Activated CD4-positive, alpha-beta memory T cell treated with anti-CD3 and anti-CD28 coated beads, Interleukin-2, amount 10 ng/mL, durations not matched to agents 7 days and 5 days (primary cell): ENCODE results near the gene SYNE1. TPM values are rescaled to one million over a fixed set of nuclear protein-coding genes. Genes with fewer than 3 reads are reported as not detected.
"Not testable (repeated sequence)": the region's sequence is repeated elsewhere in the genome, so short reads cannot be mapped to it uniquely, and the experiment has no call there.

Experiments used
- CTCF ChIA-PET: fragments of 350-600 bp; sonication (Branson Sonifier 250); formaldehyde crosslinking; loops from one replicate; lab custom pipeline; 2021; ENCODE audit warnings: antibody characterized with exemption, inconsistent platforms; lab: Charles Lee
- POLR2A ChIA-PET: fragments of 350-600 bp; sonication (Branson Sonifier 250); formaldehyde crosslinking; loops from one replicate; lab custom pipeline; 2021; ENCODE audit warnings: antibody characterized with exemption; lab: Charles Lee
- DNase-seq: peaks from one replicate; pipeline ENCODE4 v3.0.0-alpha.2; 2020
- H3K27ac Mint-ChIP-seq: one replicate; pipeline ENCODE4 v1.8.0; 2021; ENCODE audit warnings: mild to moderate bottlenecking, mixed read lengths
- H3K27me3 Mint-ChIP-seq: one replicate; pipeline ENCODE4 v1.8.0; 2021; ENCODE audit warnings: mixed read lengths
- H3K36me3 Mint-ChIP-seq: one replicate; pipeline ENCODE4 v1.8.0; 2021; ENCODE audit warnings: low read depth, mixed read lengths
- H3K4me1 Mint-ChIP-seq: one replicate; pipeline ENCODE4 v1.8.0; 2021; ENCODE audit warnings: mixed read lengths
- H3K4me3 Mint-ChIP-seq: one replicate; pipeline ENCODE4 v1.8.0; 2021; ENCODE audit warnings: mild to moderate bottlenecking, mixed read lengths
- H3K9me3 Mint-ChIP-seq: one replicate; pipeline ENCODE4 v1.8.0; 2021; ENCODE audit warnings: mixed read lengths
- total RNA-seq, 2 experiments: library from RNA; stranded (reverse); gene quantifications; one replicate each; pipeline ENCODE4 v1.2.3, GENCODE V29; 2021

SYNE1 gene
- total RNA-seq, 2 experiments from 2014 or later: 85.5 to 86.8 TPM

DNA sequence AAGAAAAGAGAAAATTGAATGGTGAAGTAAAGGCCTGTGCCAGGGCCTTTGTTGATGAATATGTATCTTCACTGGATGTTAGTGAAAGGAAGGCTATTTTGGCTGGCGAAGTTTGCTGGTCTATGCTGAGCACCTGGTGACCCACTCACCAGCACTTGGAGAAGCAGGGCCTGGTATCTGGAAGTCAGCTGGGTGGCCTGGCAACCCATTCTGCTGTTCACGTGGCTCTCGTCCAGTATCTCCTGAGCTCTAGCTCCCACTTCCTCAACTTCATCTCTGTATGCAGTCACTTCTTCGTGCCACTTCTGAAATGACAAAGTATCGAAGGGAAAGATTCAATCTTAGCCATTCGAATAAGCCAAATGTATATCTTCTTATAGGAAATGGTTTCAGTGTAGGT is 283.7 kb downstream of the SYNE1 start:
- POLR2A ChIA-PET: no interaction called here
- Mint-ChIP-seq H3K36me3 (no peaks in the 10 kb centered on the region), H3K27me3 (no peaks in the 10 kb centered on the region), H3K9me3 (no peaks in the 10 kb centered on the region), H3K27ac (no peak overlapping the region), H3K4me1 (no peaks in the 10 kb centered on the region), H3K4me3 (no peak overlapping the region)
- no peak for DNase-seq
- CTCF ChIA-PET: interaction anchor here (0.8 kb wide), 1 partner anchor 15 kb away, joined by 3 read pairs; no protein-coding TSS in a partner anchor

DNA sequence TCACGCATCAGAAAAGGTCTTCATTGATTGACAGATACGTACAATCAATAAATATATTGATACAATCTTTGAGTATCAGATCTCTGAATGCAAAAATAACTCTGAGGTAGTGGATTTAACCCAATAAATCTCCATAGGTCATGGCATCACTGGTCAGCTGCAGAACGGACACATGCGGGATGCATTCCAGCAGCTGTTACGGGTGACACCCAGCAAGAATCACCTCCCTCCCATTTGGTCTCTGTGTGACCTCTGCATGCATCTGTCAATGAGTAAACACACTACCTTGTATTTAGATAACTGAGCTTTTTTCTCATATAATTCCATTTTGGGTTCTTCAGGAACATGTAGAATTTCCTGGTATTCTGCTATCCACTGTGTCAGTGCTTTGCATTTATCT is 285.4 kb downstream of the SYNE1 start:
- ChIA-PET POLR2A (no interaction called here), CTCF (interaction anchor here (1.5 kb wide), 1 partner anchor 13 kb away, joined by 8 read pairs; no protein-coding TSS in a partner anchor)
- H3K27ac Mint-ChIP-seq: no peak overlapping the region
- no peaks in the 10 kb centered on the region for H3K36me3 Mint-ChIP-seq
- no peak for DNase-seq
- no peaks in the 10 kb centered on the region for H3K9me3 Mint-ChIP-seq
- H3K27me3 Mint-ChIP-seq: no peaks in the 10 kb centered on the region
- no peak overlapping the region for H3K4me3 Mint-ChIP-seq
- no peaks in the 10 kb centered on the region for H3K4me1 Mint-ChIP-seq

DNA sequence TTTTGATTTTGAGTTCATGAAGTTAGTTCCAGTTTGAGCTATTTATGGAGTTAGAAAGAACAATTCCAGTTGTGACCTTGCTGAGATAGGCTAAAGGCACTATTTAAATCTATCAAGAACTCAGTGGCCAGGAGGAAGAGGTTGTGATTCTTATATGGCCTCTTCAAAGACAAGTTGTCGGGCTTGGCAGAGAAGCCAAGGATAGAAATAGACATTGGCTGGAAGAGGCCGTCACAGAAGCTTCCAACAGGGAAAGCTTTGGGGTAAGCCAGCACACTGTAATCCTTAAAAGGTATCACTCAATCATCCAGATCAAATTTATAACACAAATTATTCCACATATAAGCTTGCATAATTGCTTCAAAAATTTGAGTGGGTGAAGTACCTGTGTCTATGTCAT is 286.1 kb downstream of the SYNE1 start:
- Mint-ChIP-seq H3K4me1 (no peaks in the 10 kb centered on the region), H3K27ac (no peak overlapping the region), H3K27me3 (no peaks in the 10 kb centered on the region), H3K36me3 (no peaks in the 10 kb centered on the region), H3K4me3 (no peak overlapping the region), H3K9me3 (no peaks in the 10 kb centered on the region)
- POLR2A ChIA-PET: no interaction called here
- no peak for DNase-seq
- CTCF ChIA-PET: interaction anchor here (1.5 kb wide), 1 partner anchor 12 kb away, joined by 8 read pairs; no protein-coding TSS in a partner anchor

DNA sequence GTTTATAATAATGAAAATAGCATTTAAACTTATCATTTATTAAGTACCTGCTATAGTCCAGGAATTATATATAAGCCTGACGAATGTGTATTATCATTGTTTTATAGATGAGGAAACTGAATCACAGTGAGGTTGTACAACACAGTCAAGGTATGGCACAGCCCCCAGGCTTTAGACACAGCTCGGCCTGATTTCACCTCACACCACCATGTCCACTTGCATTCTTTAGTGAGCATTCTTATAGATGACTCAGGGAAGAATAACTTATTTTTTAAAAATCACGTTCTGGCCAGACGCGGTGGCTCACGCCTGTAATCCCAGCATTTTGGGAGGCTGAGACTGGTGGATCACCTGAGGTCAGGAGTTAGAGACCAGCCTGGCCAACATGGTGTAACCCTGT is 289.0 kb downstream of the SYNE1 start:
- H3K9me3 Mint-ChIP-seq: no peaks in the 10 kb centered on the region
- H3K36me3 Mint-ChIP-seq: no peaks in the 10 kb centered on the region
- no peaks in the 10 kb centered on the region for H3K27me3 Mint-ChIP-seq
- DNase-seq: no peak
- H3K27ac Mint-ChIP-seq: no peak overlapping the region
- no peaks in the 10 kb centered on the region for H3K4me1 Mint-ChIP-seq
- ChIA-PET POLR2A (no interaction called here), CTCF (no interaction called here)
- no peak overlapping the region for H3K4me3 Mint-ChIP-seq

DNA sequence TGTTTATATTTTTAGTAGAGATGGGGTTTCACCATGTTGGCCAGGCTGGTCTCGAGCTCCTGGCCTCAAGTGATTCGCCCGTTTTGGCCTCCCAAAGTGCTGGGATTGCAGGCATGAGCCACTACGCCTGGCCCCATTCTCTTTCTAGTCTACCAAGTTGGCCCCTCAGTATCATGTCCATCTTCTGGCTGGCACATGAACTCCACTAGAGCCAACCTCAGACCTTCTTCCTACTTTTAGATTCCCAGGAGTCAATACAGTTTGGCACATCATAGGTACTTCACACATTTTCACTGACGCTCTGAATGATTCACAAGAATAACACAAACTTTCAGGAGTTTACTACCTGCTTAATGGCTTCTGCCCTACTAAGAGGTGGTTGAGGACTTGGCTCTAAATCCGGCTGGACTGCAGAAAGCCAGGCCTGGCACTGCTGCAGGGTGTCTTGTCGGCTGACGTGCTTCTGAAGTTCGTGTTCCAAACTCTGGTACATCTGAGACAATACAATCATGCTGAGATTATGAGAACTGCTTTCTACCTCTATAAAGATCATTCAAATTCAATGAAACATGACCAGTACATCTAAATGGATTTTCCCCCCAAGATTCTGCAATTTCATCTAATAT is 293.3 kb downstream of the SYNE1 start:
- Mint-ChIP-seq H3K4me1 (peaks cover 10% of the 10 kb centered on the region), H3K27me3 (no peaks in the 10 kb centered on the region), H3K4me3 (no peak overlapping the region), H3K27ac (no peak overlapping the region), H3K36me3 (no peaks in the 10 kb centered on the region), H3K9me3 (no peaks in the 10 kb centered on the region)
- DNase-seq: no peak
- ChIA-PET CTCF (no interaction called here), POLR2A (no interaction called here)

DNA sequence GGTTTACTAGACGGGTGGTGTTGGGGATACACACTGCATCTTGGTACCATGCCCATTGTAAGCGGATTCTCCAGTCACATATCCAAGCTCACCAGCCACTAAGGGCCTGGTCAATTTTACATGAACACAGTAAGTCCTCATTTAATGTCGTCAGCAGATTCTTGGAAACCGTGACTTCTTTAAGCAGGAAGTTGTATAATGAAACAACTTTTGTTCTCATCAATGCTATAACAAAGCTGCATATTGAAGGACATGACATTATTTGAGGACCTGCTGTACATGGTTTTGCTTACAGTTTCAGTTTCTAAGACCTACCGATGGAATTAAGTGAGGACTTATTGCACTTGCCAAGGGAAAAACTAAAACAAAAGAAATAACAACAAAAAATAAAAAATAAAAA is 295.6 kb downstream of the SYNE1 start:
- no peak overlapping the region for H3K27ac Mint-ChIP-seq
- no peaks in the 10 kb centered on the region for H3K9me3 Mint-ChIP-seq
- no peaks in the 10 kb centered on the region for H3K36me3 Mint-ChIP-seq
- DNase-seq: no peak
- ChIA-PET POLR2A (no interaction called here), CTCF (no interaction called here)
- H3K4me1 Mint-ChIP-seq: peaks cover 10% of the 10 kb centered on the region
- peaks cover 2% of the 10 kb centered on the region for H3K27me3 Mint-ChIP-seq
- H3K4me3 Mint-ChIP-seq: no peak overlapping the region

DNA sequence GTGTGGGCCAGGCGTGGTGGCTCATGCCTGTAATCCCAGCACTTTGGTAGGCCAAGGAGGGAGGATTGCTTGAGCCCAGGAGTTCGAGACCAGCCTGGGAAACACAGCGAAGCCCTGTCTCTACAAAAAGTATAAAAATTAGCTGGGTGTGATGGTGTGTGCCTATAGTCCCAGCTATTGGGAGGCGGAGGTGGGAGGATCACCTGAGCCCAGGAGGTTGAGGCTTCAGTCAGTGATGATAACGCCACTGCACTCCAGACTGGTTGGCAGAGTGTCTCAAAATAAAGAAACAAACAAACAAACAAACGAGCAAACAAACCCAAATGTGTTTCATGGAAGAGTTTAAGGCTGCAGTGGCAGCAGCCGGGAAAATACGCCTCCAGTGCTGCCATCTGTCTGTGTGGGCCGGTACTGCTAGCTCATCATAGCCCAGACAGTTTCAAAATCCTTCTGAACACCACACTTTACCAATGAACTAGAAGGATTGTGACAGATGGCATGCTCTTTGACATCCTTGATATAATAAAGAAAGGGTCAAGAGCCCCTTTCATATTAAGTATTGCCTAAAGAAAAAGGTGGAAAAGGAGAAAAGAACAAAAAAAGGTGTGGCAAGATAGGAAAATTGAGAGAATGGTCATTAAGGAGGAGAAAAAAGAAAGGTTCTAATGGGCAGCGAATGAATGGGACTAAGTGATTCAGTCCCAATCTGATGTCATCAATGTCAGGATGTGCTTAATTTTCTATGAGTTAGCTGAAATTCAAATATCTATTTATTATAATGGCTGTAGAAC is 298.6 kb downstream of the SYNE1 start:
- peak; percentile 61 for DNase-seq
- ChIA-PET CTCF (interaction anchor here (0.7 to 5.0 kb wide), 24 partner anchors 8 to 865 kb away, joined by 3 to 46 read pairs (median 4); no protein-coding TSS in a partner anchor), POLR2A (interaction anchor here (1.2 to 2.3 kb wide), 3 partner anchors 36 to 39 kb away, joined by 3 to 14 read pairs (median 3); no protein-coding TSS in a partner anchor)
- no peaks in the 10 kb centered on the region for H3K36me3 Mint-ChIP-seq
- H3K27ac Mint-ChIP-seq: no peak overlapping the region
- peaks cover 10% of the 10 kb centered on the region for H3K4me1 Mint-ChIP-seq
- H3K27me3 Mint-ChIP-seq: peaks cover 2% of the 10 kb centered on the region
- H3K4me3 Mint-ChIP-seq: no peak overlapping the region
- H3K9me3 Mint-ChIP-seq: no peaks in the 10 kb centered on the region

DNA sequence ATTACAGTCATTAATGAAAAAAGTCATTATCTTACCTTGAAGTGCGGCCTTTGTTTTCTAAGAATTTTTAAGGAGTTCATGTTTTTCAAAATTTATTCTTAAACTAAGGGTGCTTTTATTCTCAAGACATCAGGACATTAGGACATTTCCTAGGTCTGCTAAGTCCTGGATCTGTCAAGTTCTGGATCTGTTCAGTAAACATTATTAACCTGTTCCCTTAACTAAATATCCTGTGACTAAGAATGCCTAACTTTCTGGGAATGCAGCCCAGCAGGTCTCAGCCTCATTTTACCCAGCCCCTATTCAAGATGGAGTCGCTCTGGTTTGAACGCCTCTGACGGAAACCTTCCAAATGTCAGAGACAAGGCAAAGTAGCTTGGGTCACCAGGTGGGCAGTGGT is 302.6 kb downstream of the SYNE1 start:
- ChIA-PET POLR2A (no interaction called here), CTCF (interaction anchor here (1.4 kb wide), 1 partner anchor 32 kb away, joined by 3 read pairs; no protein-coding TSS in a partner anchor)

DNA sequence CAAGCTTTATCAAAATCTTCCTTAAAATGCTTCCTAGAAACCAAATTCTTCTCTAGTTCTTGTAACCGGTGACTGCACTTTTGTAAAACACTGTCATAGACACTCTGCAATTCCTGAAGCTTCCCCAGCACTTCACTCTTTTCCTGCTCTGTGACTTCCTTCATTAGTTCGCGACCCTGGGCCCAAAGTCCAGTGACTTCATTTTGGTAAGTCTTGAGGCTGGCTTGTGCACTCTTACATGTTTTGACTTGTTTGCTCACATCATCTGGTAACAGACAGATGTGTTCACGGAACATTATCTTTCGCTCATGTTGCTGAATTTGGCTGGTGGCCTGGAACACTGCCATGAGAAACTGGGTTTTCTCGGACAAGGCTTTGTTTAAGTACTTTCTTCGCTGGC is 306.2 kb downstream of the SYNE1 start:
- DNase-seq: no peak
- Mint-ChIP-seq H3K27ac (no peak overlapping the region), H3K9me3 (no peaks in the 10 kb centered on the region), H3K4me3 (no peak overlapping the region), H3K4me1 (no peaks in the 10 kb centered on the region), H3K36me3 (no peaks in the 10 kb centered on the region), H3K27me3 (peaks cover 4% of the 10 kb centered on the region)
- CTCF ChIA-PET: interaction anchor here (0.8 to 1.9 kb wide), 3 partner anchors 7 to 566 kb away, joined by 3 to 6 read pairs (median 5); no protein-coding TSS in a partner anchor
- POLR2A ChIA-PET: no interaction called here

More for the DNA sequence above, 302.6 kb downstream of the SYNE1 start:
- DNase-seq: no peak
- Mint-ChIP-seq H3K36me3 (no peaks in the 10 kb centered on the region), H3K9me3 (no peaks in the 10 kb centered on the region), H3K27me3 (peaks cover 2% of the 10 kb centered on the region), H3K4me3 (no peak overlapping the region), H3K4me1 (no peaks in the 10 kb centered on the region), H3K27ac (no peak overlapping the region)

DNA sequence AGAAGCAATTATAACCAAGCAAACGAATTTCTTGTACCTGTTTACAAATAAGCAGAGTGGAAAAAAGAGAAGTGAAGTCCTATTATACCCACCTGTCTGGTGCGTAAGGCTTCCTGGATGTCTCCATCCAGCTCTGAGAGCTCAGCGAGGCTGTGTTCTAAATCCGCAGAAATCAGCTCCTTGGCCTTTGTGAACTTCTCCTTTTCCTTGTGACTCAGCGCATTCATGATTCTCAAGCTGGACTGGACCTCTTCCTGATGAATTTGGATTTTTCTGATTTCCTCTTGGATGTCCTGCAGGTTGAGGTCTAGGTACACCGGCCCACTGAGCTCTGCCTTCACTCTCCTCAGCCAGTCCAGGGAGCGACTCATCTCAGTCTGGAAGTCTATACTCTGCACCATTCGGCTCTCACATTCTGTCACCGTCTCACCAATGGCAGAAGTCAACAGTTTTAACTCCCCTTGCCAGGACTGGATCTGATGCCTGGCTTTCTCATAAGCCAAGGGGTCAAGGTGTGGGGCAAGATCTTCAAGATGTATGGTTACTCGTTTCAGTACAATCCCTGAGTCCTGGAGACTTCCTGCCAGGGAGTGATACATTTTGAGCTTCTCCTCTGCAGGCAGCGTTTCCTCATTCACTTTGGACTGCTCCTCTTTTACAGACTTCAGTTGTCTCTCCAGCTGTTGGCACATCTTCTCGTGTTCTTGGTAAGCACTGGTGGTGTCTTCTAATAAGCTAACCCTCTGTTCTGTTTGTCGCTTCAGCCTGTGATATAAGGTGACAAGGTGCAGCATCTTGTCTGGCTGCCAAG is 307.3 kb downstream of the SYNE1 start:
- no peaks in the 10 kb centered on the region for H3K4me1 Mint-ChIP-seq
- ChIA-PET POLR2A (no interaction called here), CTCF (interaction anchor here (0.8 to 1.9 kb wide), 3 partner anchors 9 to 565 kb away, joined by 3 to 6 read pairs (median 5); no protein-coding TSS in a partner anchor)

DNA sequence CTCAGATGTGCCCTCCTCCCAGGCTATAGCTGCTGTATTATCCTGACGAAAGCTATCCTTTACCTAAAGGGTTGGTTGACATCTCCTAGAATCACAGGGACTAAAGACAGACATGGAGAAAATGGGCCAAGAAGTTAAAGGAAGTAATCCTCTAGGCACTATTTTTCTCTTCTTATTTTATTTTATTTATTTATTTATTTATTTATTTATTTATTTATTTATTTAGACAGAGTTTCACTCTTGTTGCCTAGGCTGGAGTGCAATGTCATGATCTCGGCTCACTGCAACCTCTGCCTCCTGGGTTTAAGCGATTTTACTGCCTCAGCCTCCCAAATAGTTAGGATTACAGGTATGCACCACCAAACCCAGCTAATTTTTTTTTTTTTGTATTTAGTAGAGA is 309.0 kb downstream of the SYNE1 start:
- H3K27me3 Mint-ChIP-seq, POLR2A ChIA-PET, H3K4me1 Mint-ChIP-seq, H3K9me3 Mint-ChIP-seq, H3K4me3 Mint-ChIP-seq, H3K36me3 Mint-ChIP-seq, H3K27ac Mint-ChIP-seq, DNase-seq: not testable (repeated sequence)
- CTCF ChIA-PET: interaction anchor here (1.0 to 1.1 kb wide), 2 partner anchors 10 to 11 kb away, joined by 3 to 4 read pairs; no protein-coding TSS in a partner anchor

More for the DNA sequence above, 307.3 kb downstream of the SYNE1 start:
- H3K36me3 Mint-ChIP-seq: no peaks in the 10 kb centered on the region
- H3K27ac Mint-ChIP-seq: no peak overlapping the region
- peaks cover 4% of the 10 kb centered on the region for H3K27me3 Mint-ChIP-seq
- no peak overlapping the region for H3K4me3 Mint-ChIP-seq
- H3K9me3 Mint-ChIP-seq: no peaks in the 10 kb centered on the region
- no peak for DNase-seq

DNA sequence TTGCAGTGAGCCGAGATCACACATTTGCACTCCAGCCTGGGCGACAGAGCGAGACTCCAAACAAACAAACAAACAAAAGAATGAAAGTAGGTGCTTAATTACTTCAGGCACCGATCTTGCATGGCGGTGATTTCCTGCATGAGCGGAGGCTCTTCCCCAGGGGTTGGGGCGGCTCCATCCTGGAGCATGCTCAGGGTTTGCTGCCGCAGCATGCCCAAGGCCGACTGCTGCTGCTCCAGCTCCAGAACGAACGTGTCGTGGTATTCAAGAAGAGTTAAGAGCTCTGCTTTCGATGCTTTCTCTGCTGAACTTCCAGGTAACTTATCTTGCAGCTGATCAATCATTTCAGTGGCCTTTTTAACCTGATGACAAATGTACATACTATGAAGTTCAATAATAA is 313.8 kb downstream of the SYNE1 start:
- Mint-ChIP-seq H3K36me3 (no peaks in the 10 kb centered on the region), H3K27ac (no peak overlapping the region), H3K4me3 (no peak overlapping the region), H3K4me1 (no peaks in the 10 kb centered on the region), H3K9me3 (no peaks in the 10 kb centered on the region), H3K27me3 (peaks cover 20% of the 10 kb centered on the region)
- no peak for DNase-seq
- ChIA-PET POLR2A (no interaction called here), CTCF (interaction anchor here (2.3 kb wide), 1 partner anchor 15 kb away, joined by 11 read pairs; no protein-coding TSS in a partner anchor)
